CD14-positive monocyte (primary cell): ENCODE data around the gene MKI67. TPM values are rescaled to one million over a fixed set of nuclear protein-coding genes. Genes with fewer than 3 reads are reported as not detected.
A peak's percentile ranks its signal among the peaks of the same experiment; 100 is the strongest.

ENCODE experiments used
- DNase-seq, 3 donors: peaks; one replicate each; pipeline ENCODE4 v3.0.0-alpha.2; 2011 to 2022
- H2AFZ ChIP-seq: 2 replicates; pipeline ENCODE4 v1.6.0; 2012; ENCODE audit warnings: mild to moderate bottlenecking, low read depth, low read length, inconsistent platforms; ENCODE audit not compliant: insufficient read depth, poor library complexity, severe bottlenecking
- H3K27ac ChIP-seq, 2 donors: 1 replicate in 1 of 2; 2 replicates in 1 of 2; pipeline ENCODE4 v1.5.1; 2012 to 2013; ENCODE audit warnings: low read length in 2 of 2, control low read depth in 1 of 2, inconsistent platforms in 1 of 2, low read depth in 1 of 2, mild to moderate bottlenecking in 1 of 2
- H3K27me3 ChIP-seq, 2 donors: one replicate each; pipeline versions ENCODE4 v1.6.0 to v1.6.1; 2011 to 2013; ENCODE audit warnings: low read length in 2 of 2; ENCODE audit not compliant: control insufficient read depth in 2 of 2, insufficient read depth in 2 of 2
- H3K36me3 ChIP-seq, 2 donors: replicated peaks in 1 of 2; 1 replicate in 1 of 2; 2 replicates in 1 of 2; pipeline versions ENCODE4 v1.5.1 to v1.6.1; 2012 to 2013; ENCODE audit warnings: low read length in 2 of 2, control low read depth in 1 of 2, inconsistent platforms in 1 of 2, mild to moderate bottlenecking in 1 of 2; ENCODE audit not compliant: insufficient read depth in 2 of 2, control insufficient read depth in 1 of 2
- H3K4me1 ChIP-seq, 2 donors: 1 replicate in 1 of 2; 2 replicates in 1 of 2; pipeline versions ENCODE4 v1.5.1 to v1.6.1; 2012 to 2013; ENCODE audit warnings: low read length in 2 of 2, control low read depth in 1 of 2, inconsistent platforms in 1 of 2, mild to moderate bottlenecking in 1 of 2, moderate library complexity in 1 of 2; ENCODE audit not compliant: insufficient read depth in 2 of 2, control insufficient read depth in 1 of 2
- H3K4me2 ChIP-seq: replicated peaks from 2 replicates; pipeline ENCODE3; 2012; ENCODE audit warnings: low read length, moderate library complexity, mild to moderate bottlenecking; ENCODE audit not compliant: poor library complexity, severe bottlenecking; ENCODE audit errors: extremely low read depth
- H3K4me3 ChIP-seq, 3 experiments: fragments of 200-600 bp in 1 of 3; sonication (generic) in 1 of 3; replicated peaks in 1 of 3; 1 replicate in 2 of 3; 2 replicates in 1 of 3; pipeline ENCODE4 v1.5.1; 2011 to 2013; ENCODE audit warnings: low read length in 3 of 3, mild to moderate bottlenecking in 3 of 3, control low read depth in 2 of 3, low read depth in 2 of 3, inconsistent platforms in 1 of 3, moderate library complexity in 1 of 3
- H3K79me2 ChIP-seq: 2 replicates; pipeline ENCODE4 v1.6.0; 2012; ENCODE audit warnings: mild to moderate bottlenecking, control low read depth, inconsistent platforms, low read length, moderate library complexity; ENCODE audit not compliant: insufficient read depth
- H3K9ac ChIP-seq: 2 replicates; pipeline ENCODE4 v1.6.0; 2017; ENCODE audit warnings: low read length, mild to moderate bottlenecking; ENCODE audit not compliant: insufficient read depth, poor library complexity, severe bottlenecking
- H3K9me3 ChIP-seq, 2 donors: replicated peaks in 1 of 2; 1 replicate in 1 of 2; 2 replicates in 1 of 2; pipeline versions ENCODE4 v1.5.1 to v1.6.1; 2012 to 2013; ENCODE audit warnings: low read length in 2 of 2, control low read depth in 1 of 2; ENCODE audit not compliant: control insufficient read depth in 1 of 2, insufficient read depth in 1 of 2
- H4K20me1 ChIP-seq: 2 replicates; pipeline ENCODE4 v1.6.0; 2012; ENCODE audit warnings: mild to moderate bottlenecking, low read length, control low read depth, moderate library complexity; ENCODE audit not compliant: insufficient read depth
- H3K27ac Mint-ChIP-seq, 7 donors: one replicate each; pipeline ENCODE4 v1.8.0; 2020; ENCODE audit warnings: mild to moderate bottlenecking in 7 of 7, mixed read lengths in 7 of 7, moderate library complexity in 6 of 7, inconsistent platforms in 2 of 7
- H3K27me3 Mint-ChIP-seq, 3 donors: one replicate each; pipeline ENCODE4 v1.8.0; 2021 to 2022; ENCODE audit warnings: low read depth in 3 of 3, mild to moderate bottlenecking in 3 of 3, mixed read lengths in 3 of 3, moderate library complexity in 3 of 3, inconsistent platforms in 1 of 3
- H3K36me3 Mint-ChIP-seq, 2 donors: one replicate each; pipeline ENCODE4 v1.8.0; 2020; ENCODE audit warnings: mixed read lengths in 2 of 2, inconsistent platforms in 1 of 2, mild to moderate bottlenecking in 1 of 2
- H3K4me1 Mint-ChIP-seq: one replicate; pipeline ENCODE4 v1.8.0; 2020; ENCODE audit warnings: mild to moderate bottlenecking, mixed read lengths
- H3K4me3 Mint-ChIP-seq, 2 donors: one replicate each; pipeline ENCODE4 v1.8.0; 2020; ENCODE audit warnings: mild to moderate bottlenecking in 2 of 2, mixed read lengths in 2 of 2, moderate library complexity in 1 of 2
- H3K9me3 Mint-ChIP-seq, 7 donors: one replicate each; pipeline ENCODE4 v1.8.0; 2020 to 2022; ENCODE audit warnings: mixed read lengths in 7 of 7, mild to moderate bottlenecking in 6 of 7, moderate library complexity in 6 of 7, inconsistent platforms in 2 of 7
- WGBS: methylation state at CpG from one replicate; pipeline ENCODE4 v1.1.5; 2013; ENCODE audit warnings: missing lambda C conversion rate; ENCODE audit not compliant: insufficient coverage; 5-methylcytosine and 5-hydroxymethylcytosine counted together
- intact Hi-C, 2 donors: fragments of 100-400 bp; cut with micrococcal nuclease; formaldehyde crosslinking; loops; one replicate each; pipeline versions ENCODE4 v1.15.0 to v1.15.1; 2023
- polyA plus RNA-seq, 3 donors: library from polyadenylated mRNA; depleted of rRNA in 1 of 3; unstranded in 2 of 3; stranded (reverse) in 1 of 3; fragments of 300-500 nt in 2 of 3; fragments of >200 nt in 1 of 3; fragmentation: Illumina TruSeq in 2 of 3; gene quantifications; 1 replicate in 2 of 3; 2 replicates in 1 of 3; pipeline ENCODE4 v1.2.3, GENCODE V29; 2012 to 2021
- TF ChIP-seq, protein P1 (sequence below): fragments of 200-600 bp; IDR thresholded peaks from one replicate; pipeline ENCODE4 v1.8.0; 2022; ENCODE audit warnings: antibody characterized with exemption, mild to moderate bottlenecking

The MKI67 gene
- polyA plus RNA-seq, 3 donors, result 0.02 to 0.05 TPM; not detected in 1

DNA sequence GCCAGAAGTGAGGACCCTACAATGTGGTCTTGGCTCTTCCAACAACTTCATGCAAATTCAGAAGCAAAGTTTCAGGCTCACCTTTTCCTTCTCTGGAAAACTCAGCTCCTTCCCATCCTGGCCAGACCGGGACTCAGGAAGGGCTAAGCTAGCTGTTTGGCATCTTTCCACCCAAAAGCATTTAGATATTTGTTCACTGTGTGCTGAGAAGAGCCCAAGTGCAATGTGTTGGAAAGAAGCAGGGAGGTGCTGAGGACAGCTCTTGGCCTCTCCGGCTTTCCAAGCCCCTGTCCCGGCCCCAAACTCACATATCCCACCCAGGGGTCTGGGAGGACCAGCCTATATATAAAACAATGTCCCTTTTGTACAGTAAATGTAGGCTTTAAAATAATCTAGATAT is 44.5 kb downstream of the MKI67 start:
- Histone ChIP-seq H3K36me3 (peaks cover 81 to 87% of the 10 kb centered on the region in 2 donors), H3K9me3 (no peaks in the 10 kb centered on the region), H3K4me1 (no peaks in the 10 kb centered on the region), H3K4me2 (no peak overlapping the region), H3K9ac (no peak overlapping the region), H2AFZ (no peak overlapping the region), H3K79me2 (no peaks in the 10 kb centered on the region), H3K4me3 (no peak overlapping the region), H3K27ac (no peak overlapping the region), H4K20me1 (peaks cover 100% of the 10 kb centered on the region), H3K27me3 (no peaks in the 10 kb centered on the region)
- TF ChIP-seq, protein P1, sequence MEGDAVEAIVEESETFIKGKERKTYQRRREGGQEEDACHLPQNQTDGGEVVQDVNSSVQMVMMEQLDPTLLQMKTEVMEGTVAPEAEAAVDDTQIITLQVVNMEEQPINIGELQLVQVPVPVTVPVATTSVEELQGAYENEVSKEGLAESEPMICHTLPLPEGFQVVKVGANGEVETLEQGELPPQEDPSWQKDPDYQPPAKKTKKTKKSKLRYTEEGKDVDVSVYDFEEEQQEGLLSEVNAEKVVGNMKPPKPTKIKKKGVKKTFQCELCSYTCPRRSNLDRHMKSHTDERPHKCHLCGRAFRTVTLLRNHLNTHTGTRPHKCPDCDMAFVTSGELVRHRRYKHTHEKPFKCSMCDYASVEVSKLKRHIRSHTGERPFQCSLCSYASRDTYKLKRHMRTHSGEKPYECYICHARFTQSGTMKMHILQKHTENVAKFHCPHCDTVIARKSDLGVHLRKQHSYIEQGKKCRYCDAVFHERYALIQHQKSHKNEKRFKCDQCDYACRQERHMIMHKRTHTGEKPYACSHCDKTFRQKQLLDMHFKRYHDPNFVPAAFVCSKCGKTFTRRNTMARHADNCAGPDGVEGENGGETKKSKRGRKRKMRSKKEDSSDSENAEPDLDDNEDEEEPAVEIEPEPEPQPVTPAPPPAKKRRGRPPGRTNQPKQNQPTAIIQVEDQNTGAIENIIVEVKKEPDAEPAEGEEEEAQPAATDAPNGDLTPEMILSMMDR, result no peak
- no peak for DNase-seq
- Mint-ChIP-seq H3K4me1 (no peaks in the 10 kb centered on the region), H3K36me3 (peaks cover 79 to 87% of the 10 kb centered on the region in 2 donors), H3K27ac (peak overlapping the region in 3 of 7 donors; percentile 40 to 63 (median 54)), H3K27me3 (peaks cover 0 to 2% (median 0%) of the 10 kb centered on the region in 3 donors), H3K9me3 (no peaks in the 10 kb centered on the region), H3K4me3 (no peak overlapping the region)
- intact Hi-C loops, result no loop called here
- WGBS, result no CpG with 5 or more reads among the region's 3 CpGs

DNA sequence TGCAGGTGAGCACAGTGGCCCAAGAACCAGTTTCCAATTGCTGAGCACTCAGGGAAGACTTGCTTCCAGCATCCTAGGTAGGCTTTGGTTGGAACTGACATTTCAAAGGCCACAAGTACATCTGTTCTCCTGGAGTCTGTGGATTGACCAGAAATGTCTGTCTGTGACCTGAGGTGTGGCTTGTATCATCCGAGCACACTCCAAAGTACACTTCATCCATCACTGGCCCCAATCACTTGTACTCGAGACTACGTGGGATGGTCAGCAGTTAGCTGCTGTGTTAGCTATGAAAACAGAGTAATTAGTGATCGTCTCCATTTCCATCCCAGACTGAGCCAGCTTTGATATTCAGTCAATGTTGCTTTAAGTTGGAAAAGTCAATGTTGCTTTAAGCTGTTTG is 45.0 kb downstream of the MKI67 start:
- peaks cover 86 to 92% of the 10 kb centered on the region in 2 donors for H3K36me3 ChIP-seq
- H3K9me3 ChIP-seq, result no peaks in the 10 kb centered on the region
- Mint-ChIP-seq H3K4me1 (no peaks in the 10 kb centered on the region), H3K9me3 (no peaks in the 10 kb centered on the region), H3K36me3 (peaks cover 84 to 92% of the 10 kb centered on the region in 2 donors), H3K27ac (peak overlapping the region in 5 of 7 donors; percentile 4 to 70 (median 68)), H3K27me3 (peaks cover 0 to 2% (median 0%) of the 10 kb centered on the region in 3 donors), H3K4me3 (no peak overlapping the region)
- H3K4me3 ChIP-seq, result no peak overlapping the region
- DNase-seq, result no peak
- TF ChIP-seq, protein P1, result no peak
- no peak overlapping the region for H2AFZ ChIP-seq
- no peaks in the 10 kb centered on the region for H3K27me3 ChIP-seq
- H4K20me1 ChIP-seq, result peaks cover 100% of the 10 kb centered on the region
- no peak overlapping the region for H3K4me2 ChIP-seq
- no peaks in the 10 kb centered on the region for H3K79me2 ChIP-seq
- no peak overlapping the region for H3K9ac ChIP-seq
- intact Hi-C loops, result no loop called here
- H3K27ac ChIP-seq, result no peak overlapping the region
- WGBS, result 86% methylated on average over 2 of the region's 4 CpGs
- no peaks in the 10 kb centered on the region for H3K4me1 ChIP-seq
